ENCODE results near the gene EME1.
"Not testable (repeated sequence)": the region's sequence is repeated elsewhere in the genome, so short reads cannot be mapped to it uniquely, and the experiment has no call there.

The EME1 gene

GRCh38 chr17:50372758-50373556 is at the start of gene EME1, which contains the start of gene MRPL27:
TSS of gene EME1 (plus strand) at chr17:50373229. CDS start at chr17:50375209, 1,980 bp downstream.
TSS of gene MRPL27 (minus strand) at chr17:50373184. CDS start at chr17:50373170, 14 bp downstream.
- peak; percentile 87 for DNase-seq

GRCh38 chr17:50325906-50326305 is 47.1 kb upstream of the EME1 start:
- DNase-seq, result no peak

GRCh38 chr17:50326831-50327364 is 46.1 kb upstream of the EME1 start:
- no peak for DNase-seq

- no peak for DNase-seq
Observed at GRCh38 chr17:50328363-50329325, 44.4 kb upstream of the EME1 start.

GRCh38 chr17:50329716-50330115 is 43.3 kb upstream of the EME1 start:
- no peak for DNase-seq

- no peak for DNase-seq
Observed at GRCh38 chr17:50330151-50330775, 42.8 kb upstream of the EME1 start.

GRCh38 chr17:50331085-50331791 is 41.8 kb upstream of the EME1 start:
- DNase-seq, result no peak

GRCh38 chr17:50332196-50332595 is 40.8 kb upstream of the EME1 start:
- DNase-seq, result no peak

GRCh38 chr17:50333291-50334057 is 39.6 kb upstream of the EME1 start:
- not testable (repeated sequence) for DNase-seq

GRCh38 chr17:50337956-50338355 is 35.1 kb upstream of the EME1 start:
- DNase-seq, result no peak

GRCh38 chr17:50338645-50339044 is 34.4 kb upstream of the EME1 start:
- DNase-seq, result no peak

GRCh38 chr17:50339381-50339780 is 33.6 kb upstream of the EME1 start:
- DNase-seq, result no peak

GRCh38 chr17:50344731-50345365 is 28.2 kb upstream of the EME1 start:
- DNase-seq, result no peak

- peak; percentile 60 for DNase-seq
Observed at GRCh38 chr17:50345432-50346312, 27.4 kb upstream of the EME1 start, which contains the start of gene XYLT2. TSS of gene XYLT2 (plus strand) at chr17:50346126. CDS start at chr17:50346141, 15 bp downstream.

GRCh38 chr17:50346313-50347116 is 26.5 kb upstream of the EME1 start:
- DNase-seq, result no peak

- DNase-seq, result no peak
Observed at GRCh38 chr17:50347117-50347893, 25.7 kb upstream of the EME1 start.

- no peak for DNase-seq
Observed at GRCh38 chr17:50347894-50348291, 25.1 kb upstream of the EME1 start.
